ENCODE data around the gene SLC24A3.

GRCh38 chr20:19527509-19527908 is 315.1 kb downstream of the SLC24A3 start:
- TF ChIP-seq CTCF (IDR thresholded peaks at IDR 0.05; ENCODE audit: low read depth, low read length) (no peak), POLR2A (IDR thresholded peaks at IDR 0.05; ENCODE audit: extremely low read depth, insufficient read length) (no peak)

All from NB4 (cell line).